ENCODE data around the gene C1QTNF5.

- TF ChIP-seq PKNOX1 (IDR thresholded peaks at IDR 0.05) (no peak), SUZ12 (IDR thresholded peaks at IDR 0.05) (no peak), FOXK2 (IDR thresholded peaks at IDR 0.05) (no peak), ZNF384 (IDR thresholded peaks at IDR 0.05) (no peak), FOXM1 (IDR thresholded peaks at IDR 0.05; ENCODE audit: borderline replicate concordance) (no peak), CTBP1 (IDR thresholded peaks at IDR 0.05; ENCODE audit: borderline replicate concordance) (no peak), TARDBP (IDR thresholded peaks at IDR 0.05) (no peak), L3MBTL2 (conservative IDR thresholded peaks at IDR 0.05) (no peak), ELF4 (IDR thresholded peaks at IDR 0.05) (no peak)
Measured at GRCh38 chr11:119299416-119299815, 41.3 kb downstream of the C1QTNF5 start.

Measured in HEK293T (cell line).